Ramos (cell line): ENCODE measurements around the gene PLCB1.
"Not testable (repeated sequence)": the region's sequence is repeated elsewhere in the genome, so short reads cannot be mapped to it uniquely, and the experiment has no call there.

Experiments
- in situ Hi-C: fragments of 300-500 bp; cut with MboI; formaldehyde crosslinking; loops from one replicate; pipeline ENCODE4 v1.14.3; 2022; ENCODE audit warnings: low sequenced_read_pairs; ENCODE audit not compliant: unreplicated experiment

Gene PLCB1

GRCh38 chr20:8424010-8424409, 291.9 kb downstream of the PLCB1 start:
- in situ Hi-C loops: no loop called here

GRCh38 chr20:8425016-8425415, 292.9 kb downstream of the PLCB1 start:
- in situ Hi-C loops: no loop called here

GRCh38 chr20:8425802-8426201, 293.7 kb downstream of the PLCB1 start:
- in situ Hi-C loops: no loop called here

GRCh38 chr20:8427419-8428040, 295.5 kb downstream of the PLCB1 start:
- in situ Hi-C loops: no loop called here

- in situ Hi-C loops: no loop called here
These were observed 296.9 kb downstream of the PLCB1 start for GRCh38 chr20:8428988-8429387.

GRCh38 chr20:8431538-8432434, 299.7 kb downstream of the PLCB1 start:
- in situ Hi-C loops: no loop called here

- in situ Hi-C loops: no loop called here
These were observed 300.5 kb downstream of the PLCB1 start for GRCh38 chr20:8432435-8433148.

GRCh38 chr20:8433291-8433690, 301.2 kb downstream of the PLCB1 start:
- in situ Hi-C loops: no loop called here

GRCh38 chr20:8434326-8434876, 302.3 kb downstream of the PLCB1 start:
- in situ Hi-C loops: no loop called here

GRCh38 chr20:8435285-8436035, 303.4 kb downstream of the PLCB1 start:
- in situ Hi-C loops: no loop called here

- in situ Hi-C loops: not testable (repeated sequence)
These were observed 304.9 kb downstream of the PLCB1 start for GRCh38 chr20:8436938-8437337.

- in situ Hi-C loops: no loop called here
These were observed 306.7 kb downstream of the PLCB1 start for GRCh38 chr20:8438748-8439147.

- in situ Hi-C loops: no loop called here
These were observed 311.5 kb downstream of the PLCB1 start for GRCh38 chr20:8443464-8444072.

- in situ Hi-C loops: no loop called here
These were observed 315.4 kb downstream of the PLCB1 start for GRCh38 chr20:8447262-8448120.

GRCh38 chr20:8449123-8449522, 317.1 kb downstream of the PLCB1 start:
- in situ Hi-C loops: no loop called here

GRCh38 chr20:8454137-8454712, 322.2 kb downstream of the PLCB1 start:
- in situ Hi-C loops: no loop called here

- in situ Hi-C loops: no loop called here
These were observed 324.7 kb downstream of the PLCB1 start for GRCh38 chr20:8456765-8457164.

GRCh38 chr20:8457978-8458377, 325.9 kb downstream of the PLCB1 start:
- in situ Hi-C loops: no loop called here
